ENCODE data around the gene MTHFD2L.

Gene MTHFD2L

GRCh38 chr4:74173321-74173720 is 15.4 kb downstream of the MTHFD2L start:
- H3K27me3 ChIP-seq: no peaks in the 10 kb centered on the region

GRCh38 chr4:74174421-74174820 is 16.5 kb downstream of the MTHFD2L start:
- Histone ChIP-seq H3K27me3 (no peaks in the 10 kb centered on the region), H3K9me3 (no peaks in the 10 kb centered on the region), H3K4me1 (peaks cover 3% of the 10 kb centered on the region; the same call in 1 of the 2 replicates), H3K36me3 (0 out of 2 replicates have a peak, but pooled peaks cover 3% of the 10 kb centered on the region), H3K4me3 (ENCODE audit: low read depth, low read length) (no peak overlapping the region)
- TF ChIP-seq, protein P1, sequence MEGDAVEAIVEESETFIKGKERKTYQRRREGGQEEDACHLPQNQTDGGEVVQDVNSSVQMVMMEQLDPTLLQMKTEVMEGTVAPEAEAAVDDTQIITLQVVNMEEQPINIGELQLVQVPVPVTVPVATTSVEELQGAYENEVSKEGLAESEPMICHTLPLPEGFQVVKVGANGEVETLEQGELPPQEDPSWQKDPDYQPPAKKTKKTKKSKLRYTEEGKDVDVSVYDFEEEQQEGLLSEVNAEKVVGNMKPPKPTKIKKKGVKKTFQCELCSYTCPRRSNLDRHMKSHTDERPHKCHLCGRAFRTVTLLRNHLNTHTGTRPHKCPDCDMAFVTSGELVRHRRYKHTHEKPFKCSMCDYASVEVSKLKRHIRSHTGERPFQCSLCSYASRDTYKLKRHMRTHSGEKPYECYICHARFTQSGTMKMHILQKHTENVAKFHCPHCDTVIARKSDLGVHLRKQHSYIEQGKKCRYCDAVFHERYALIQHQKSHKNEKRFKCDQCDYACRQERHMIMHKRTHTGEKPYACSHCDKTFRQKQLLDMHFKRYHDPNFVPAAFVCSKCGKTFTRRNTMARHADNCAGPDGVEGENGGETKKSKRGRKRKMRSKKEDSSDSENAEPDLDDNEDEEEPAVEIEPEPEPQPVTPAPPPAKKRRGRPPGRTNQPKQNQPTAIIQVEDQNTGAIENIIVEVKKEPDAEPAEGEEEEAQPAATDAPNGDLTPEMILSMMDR (IDR thresholded peaks at IDR 0.05; ENCODE audit: low read depth, low read length): no peak
- no peak for DNase-seq

More at GRCh38 chr4:74173321-74173720, 15.4 kb downstream of the MTHFD2L start:
- Histone ChIP-seq H3K9me3 (no peaks in the 10 kb centered on the region), H3K36me3 (0 out of 2 replicates have a peak, but pooled peaks cover 3% of the 10 kb centered on the region), H3K4me3 (ENCODE audit: low read depth, low read length) (no peak overlapping the region), H3K4me1 (peaks cover 12% of the 10 kb centered on the region)
- DNase-seq: no peak
- TF ChIP-seq, protein P1 (IDR thresholded peaks at IDR 0.05; ENCODE audit: low read depth, low read length): no peak

DNA sequence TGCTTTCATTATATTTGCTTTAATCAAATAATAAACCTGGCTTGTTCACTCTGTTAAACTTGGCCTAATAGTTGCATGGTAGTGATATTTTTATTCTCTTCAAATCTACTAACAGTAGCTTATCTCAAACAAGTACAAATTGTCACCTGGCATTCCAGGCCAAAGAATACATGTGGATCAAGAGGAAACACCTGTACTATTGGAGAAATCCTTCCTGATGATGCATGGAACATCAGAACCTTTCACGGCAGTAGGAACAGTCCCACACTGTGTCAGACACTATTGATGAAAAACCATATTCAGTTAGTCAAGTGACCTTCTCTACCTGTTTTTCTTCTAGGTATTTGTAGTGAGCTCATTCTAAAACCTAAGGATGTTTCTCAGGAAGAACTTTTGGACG is 17.0 kb downstream of the MTHFD2L start:
- TF ChIP-seq, protein P1 (IDR thresholded peaks at IDR 0.05; ENCODE audit: low read depth, low read length): no peak
- no peak overlapping the region for H3K4me3 ChIP-seq (ENCODE audit: low read depth, low read length)
- 0 out of 2 replicates have a peak, but pooled peaks cover 3% of the 10 kb centered on the region for H3K36me3 ChIP-seq
- no peak for DNase-seq
- no peaks in the 10 kb centered on the region for H3K9me3 ChIP-seq
- 0 out of 2 replicates have a peak, but pooled peaks cover 3% of the 10 kb centered on the region for H3K4me1 ChIP-seq
- H3K27me3 ChIP-seq: no peaks in the 10 kb centered on the region

- DNase-seq: no peak
- 0 out of 2 replicates have a peak, but pooled peaks cover 3% of the 10 kb centered on the region for H3K36me3 ChIP-seq
- 0 out of 2 replicates have a peak, but pooled peaks cover 3% of the 10 kb centered on the region for H3K4me1 ChIP-seq
- no peaks in the 10 kb centered on the region for H3K27me3 ChIP-seq
- TF ChIP-seq, protein P1 (IDR thresholded peaks at IDR 0.05; ENCODE audit: low read depth, low read length): no peak
- H3K4me3 ChIP-seq (ENCODE audit: low read depth, low read length): no peak overlapping the region
- no peaks in the 10 kb centered on the region for H3K9me3 ChIP-seq
These were observed 17.5 kb downstream of the MTHFD2L start for GRCh38 chr4:74175379-74175778.

DNA sequence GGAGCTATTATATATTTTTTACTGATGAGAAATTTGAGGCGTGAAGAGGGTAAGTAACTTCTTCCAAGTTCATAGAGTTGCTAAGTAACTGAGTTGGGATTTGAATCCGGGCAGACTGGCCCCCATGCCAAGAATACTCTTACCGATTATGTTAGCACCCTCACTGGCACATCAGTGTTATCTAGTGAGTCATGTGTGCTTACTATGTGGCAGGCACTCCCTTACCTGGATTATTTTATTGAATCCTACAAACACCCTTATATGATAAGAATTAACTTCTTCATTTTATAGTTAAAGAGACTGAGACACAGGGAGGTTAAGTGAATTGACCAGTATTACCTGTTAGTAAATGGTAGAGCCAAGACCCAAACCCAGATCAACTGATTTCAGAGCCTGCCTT is 20.9 kb downstream of the MTHFD2L start:
- DNase-seq: no peak
- Histone ChIP-seq H3K9me3 (no peaks in the 10 kb centered on the region), H3K36me3 (0 out of 2 replicates have a peak, but pooled peaks cover 3% of the 10 kb centered on the region), H3K4me3 (ENCODE audit: low read depth, low read length) (no peak overlapping the region), H3K27me3 (no peaks in the 10 kb centered on the region), H3K4me1 (0 out of 2 replicates have a peak, but pooled peaks cover 3% of the 10 kb centered on the region)
- TF ChIP-seq, protein P1 (IDR thresholded peaks at IDR 0.05; ENCODE audit: low read depth, low read length): no peak

GRCh38 chr4:74181219-74181618 is 23.3 kb downstream of the MTHFD2L start:
- Histone ChIP-seq H3K36me3 (no peaks in the 10 kb centered on the region), H3K27me3 (no peaks in the 10 kb centered on the region), H3K4me3 (ENCODE audit: low read depth, low read length) (no peak overlapping the region), H3K4me1 (no peaks in the 10 kb centered on the region), H3K9me3 (no peaks in the 10 kb centered on the region)
- DNase-seq: no peak
- TF ChIP-seq, protein P1 (IDR thresholded peaks at IDR 0.05; ENCODE audit: low read depth, low read length): no peak
